Mucosa of stomach (tissue), 1 donor: ENCODE results near the gene PGA4.
"Not testable (repeated sequence)": the region's sequence is repeated elsewhere in the genome, so short reads cannot be mapped to it uniquely, and the experiment has no call there.

Experiments used
- H3K27me3 ChIP-seq: one replicate; pipeline ENCODE4 v1.7.0; 2013; ENCODE audit warnings: mild to moderate bottlenecking, low read length; ENCODE audit not compliant: control insufficient read depth, insufficient read depth
- H3K36me3 ChIP-seq: one replicate; pipeline ENCODE4 v1.7.0; 2013; ENCODE audit warnings: low read length; ENCODE audit not compliant: control insufficient read depth, insufficient read depth
- H3K4me1 ChIP-seq: one replicate; pipeline ENCODE4 v1.7.0; 2013; ENCODE audit warnings: mild to moderate bottlenecking, low read length; ENCODE audit not compliant: control insufficient read depth, insufficient read depth
- H3K4me3 ChIP-seq: one replicate; pipeline ENCODE4 v1.7.0; 2013; ENCODE audit warnings: low read length
- H3K9ac ChIP-seq: one replicate; pipeline ENCODE4 v1.7.0; 2013; ENCODE audit warnings: mild to moderate bottlenecking, low read length, moderate library complexity
- H3K9me3 ChIP-seq: one replicate; pipeline ENCODE4 v1.7.0; 2013; ENCODE audit warnings: mild to moderate bottlenecking, low read length, moderate library complexity; ENCODE audit not compliant: control insufficient read depth
- donor health status: Pancreatic carcinoma.

PGA4 gene

DNA sequence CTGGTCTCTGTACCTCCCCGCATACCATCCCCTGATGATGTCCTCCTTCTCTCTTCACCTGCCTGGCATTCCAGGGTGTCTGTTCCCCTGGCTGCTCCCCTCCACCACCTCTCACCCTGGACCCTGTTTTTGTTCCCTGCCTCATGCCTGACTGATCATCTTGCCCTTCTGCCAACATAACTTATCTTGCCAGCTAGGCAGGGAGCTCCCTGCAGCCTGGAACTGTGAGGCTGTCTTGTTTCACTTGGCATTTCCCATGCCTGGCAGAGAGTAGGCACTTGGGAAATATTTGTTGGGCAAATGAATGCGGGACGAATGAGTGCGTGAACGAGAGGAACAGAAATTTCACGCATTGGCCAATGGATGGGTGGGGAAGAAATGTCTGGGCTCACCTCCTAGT, 11.5 kb upstream of the PGA4 start:
- H3K4me1 ChIP-seq, H3K4me3 ChIP-seq, H3K9me3 ChIP-seq, H3K27me3 ChIP-seq, H3K9ac ChIP-seq, H3K36me3 ChIP-seq: not testable (repeated sequence)

DNA sequence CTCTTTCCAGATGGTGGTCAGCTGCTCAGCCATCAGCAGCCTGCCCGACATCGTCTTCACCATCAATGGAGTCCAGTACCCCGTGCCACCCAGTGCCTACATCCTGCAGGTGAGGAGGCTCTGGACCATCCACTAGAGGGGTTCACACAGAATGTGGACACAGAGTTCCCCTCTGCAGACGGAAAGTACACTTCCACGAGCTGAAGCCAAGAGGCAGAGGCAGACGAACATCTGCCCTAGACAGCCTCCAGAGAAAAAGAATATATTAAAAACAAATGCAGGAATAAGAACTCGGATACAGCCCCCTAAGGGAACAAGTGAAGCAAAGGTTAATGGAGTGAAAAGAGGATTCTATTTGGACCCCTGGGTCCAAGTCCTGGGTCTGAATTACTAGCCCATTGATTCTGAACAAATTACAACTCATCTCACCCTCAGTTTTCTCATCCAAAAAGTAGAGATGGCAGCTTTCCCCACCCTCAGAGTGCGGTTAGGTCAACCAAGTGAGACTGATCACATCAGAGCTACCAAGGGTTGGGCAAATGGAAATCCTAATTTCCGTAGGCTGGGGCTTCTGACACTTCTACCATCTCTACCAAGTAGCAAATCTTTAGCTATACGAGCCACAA, 10.7 kb upstream of the PGA4 start:
- H3K9ac ChIP-seq, H3K4me1 ChIP-seq, H3K4me3 ChIP-seq, H3K36me3 ChIP-seq, H3K27me3 ChIP-seq, H3K9me3 ChIP-seq: not testable (repeated sequence)

DNA sequence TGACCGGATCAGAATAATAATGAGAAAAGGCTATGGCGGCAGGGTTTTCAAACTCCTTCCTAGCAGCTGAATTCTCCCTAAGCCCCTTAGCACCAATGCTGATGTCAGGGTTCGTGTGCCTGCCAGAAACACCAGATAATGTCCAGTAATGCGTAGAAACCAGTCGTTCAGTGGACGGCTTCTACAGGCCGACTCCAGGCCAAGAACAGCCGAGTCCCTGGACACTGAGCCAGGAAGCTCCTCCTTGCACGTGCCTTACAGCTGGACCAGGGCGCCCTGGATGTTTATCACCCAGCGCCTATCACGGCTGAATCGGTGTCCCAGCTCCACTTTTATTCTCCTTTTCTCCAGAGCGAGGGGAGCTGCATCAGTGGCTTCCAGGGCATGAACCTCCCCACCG, 9.9 kb upstream of the PGA4 start:
- not testable (repeated sequence) for H3K4me3 ChIP-seq, H3K4me1 ChIP-seq, H3K9ac ChIP-seq, H3K27me3 ChIP-seq, H3K9me3 ChIP-seq, H3K36me3 ChIP-seq

DNA sequence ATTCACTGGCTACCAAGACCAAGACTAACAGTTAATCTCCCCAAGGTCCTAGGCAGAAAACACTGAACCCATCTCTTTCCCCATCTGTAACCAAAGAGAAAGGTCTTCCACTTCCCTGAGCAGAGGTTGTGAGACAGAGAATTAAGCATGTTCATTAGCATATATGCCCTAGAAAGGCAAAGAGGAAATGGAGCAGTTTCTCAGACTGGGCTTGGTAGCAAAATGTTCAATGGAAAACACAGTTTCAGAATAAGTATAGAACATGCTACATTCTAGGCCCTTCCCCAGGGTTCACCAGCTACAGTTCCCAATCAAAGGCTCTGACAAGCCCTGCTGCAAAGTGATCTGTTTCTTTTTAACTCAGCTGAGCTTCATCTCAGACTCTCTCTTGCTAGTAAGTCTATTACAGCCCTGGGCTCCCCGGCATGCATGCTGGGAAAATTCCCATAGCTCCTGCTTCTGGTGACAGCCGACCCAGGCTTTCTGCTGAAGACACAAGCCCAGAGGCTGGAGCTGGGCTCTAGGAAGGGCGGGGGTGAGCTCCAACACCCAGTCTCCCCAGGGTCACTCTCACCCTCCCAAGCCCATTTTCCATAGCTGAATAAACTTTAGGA, 8.3 kb upstream of the PGA4 start:
- not testable (repeated sequence) for H3K36me3 ChIP-seq, H3K9ac ChIP-seq, H3K9me3 ChIP-seq, H3K4me3 ChIP-seq, H3K27me3 ChIP-seq, H3K4me1 ChIP-seq

DNA sequence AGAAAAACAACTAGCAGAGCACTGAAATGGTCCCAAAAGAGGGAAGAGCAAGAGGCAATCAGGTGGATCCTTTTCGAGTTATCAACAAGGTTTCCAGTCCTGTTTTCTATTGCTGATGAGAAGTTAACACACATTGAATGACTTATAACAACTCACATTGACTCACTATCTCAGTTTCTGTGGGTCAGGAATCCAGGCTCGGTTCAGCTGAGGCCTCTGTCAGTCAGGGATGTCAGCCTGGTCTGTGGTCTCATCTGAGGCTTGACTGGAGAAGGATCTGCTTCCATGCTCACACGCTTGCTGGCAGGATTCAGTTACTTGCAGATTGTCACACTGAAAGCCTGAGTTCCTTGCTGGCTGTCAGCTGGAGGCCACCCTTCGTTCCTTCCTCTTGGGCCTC, 3.8 kb upstream of the PGA4 start:
- H3K27me3 ChIP-seq, H3K9me3 ChIP-seq, H3K4me3 ChIP-seq, H3K4me1 ChIP-seq, H3K9ac ChIP-seq, H3K36me3 ChIP-seq: not testable (repeated sequence)

DNA sequence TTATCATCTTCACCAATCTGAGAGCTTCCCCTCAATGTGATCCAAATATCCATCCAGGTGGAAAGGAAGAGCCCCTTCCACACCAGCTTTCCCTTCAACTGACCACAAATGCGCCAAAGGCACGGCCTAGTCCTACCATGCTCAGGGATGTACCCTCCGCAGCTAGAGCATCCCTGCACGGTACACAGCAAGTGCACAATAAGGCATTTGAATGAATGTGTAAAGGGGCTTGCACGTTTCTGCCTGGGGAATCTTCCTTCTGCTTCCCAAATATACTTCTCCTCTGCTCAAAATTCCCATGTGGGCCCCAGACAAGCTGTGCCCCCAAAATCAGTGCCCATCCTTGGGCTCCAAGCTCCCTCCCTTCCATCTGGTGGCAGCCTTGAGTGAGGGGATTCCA, 3.1 kb upstream of the PGA4 start:
- not testable (repeated sequence) for H3K36me3 ChIP-seq, H3K9ac ChIP-seq, H3K4me1 ChIP-seq, H3K27me3 ChIP-seq, H3K9me3 ChIP-seq, H3K4me3 ChIP-seq

DNA sequence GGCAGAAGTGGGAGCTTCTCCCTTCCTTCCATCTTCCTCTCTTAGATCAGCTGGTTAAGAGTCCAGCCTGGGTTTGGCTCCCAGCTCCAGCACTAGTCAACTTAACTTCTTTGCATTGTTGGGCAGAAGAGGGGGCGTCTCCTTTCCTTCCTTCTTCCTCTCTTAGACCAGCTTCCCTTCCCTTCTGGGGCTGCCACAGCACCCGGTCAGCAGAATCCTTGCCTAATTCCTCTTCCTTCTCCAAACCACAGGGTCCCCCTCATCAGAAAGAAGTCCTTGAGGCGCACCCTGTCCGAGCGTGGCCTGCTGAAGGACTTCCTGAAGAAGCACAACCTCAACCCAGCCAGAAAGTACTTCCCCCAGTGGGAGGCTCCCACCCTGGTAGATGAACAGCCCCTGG, 545 bp downstream of the PGA4 start:
- H3K9me3 ChIP-seq, H3K27me3 ChIP-seq, H3K4me3 ChIP-seq, H3K36me3 ChIP-seq, H3K4me1 ChIP-seq, H3K9ac ChIP-seq: not testable (repeated sequence)

DNA sequence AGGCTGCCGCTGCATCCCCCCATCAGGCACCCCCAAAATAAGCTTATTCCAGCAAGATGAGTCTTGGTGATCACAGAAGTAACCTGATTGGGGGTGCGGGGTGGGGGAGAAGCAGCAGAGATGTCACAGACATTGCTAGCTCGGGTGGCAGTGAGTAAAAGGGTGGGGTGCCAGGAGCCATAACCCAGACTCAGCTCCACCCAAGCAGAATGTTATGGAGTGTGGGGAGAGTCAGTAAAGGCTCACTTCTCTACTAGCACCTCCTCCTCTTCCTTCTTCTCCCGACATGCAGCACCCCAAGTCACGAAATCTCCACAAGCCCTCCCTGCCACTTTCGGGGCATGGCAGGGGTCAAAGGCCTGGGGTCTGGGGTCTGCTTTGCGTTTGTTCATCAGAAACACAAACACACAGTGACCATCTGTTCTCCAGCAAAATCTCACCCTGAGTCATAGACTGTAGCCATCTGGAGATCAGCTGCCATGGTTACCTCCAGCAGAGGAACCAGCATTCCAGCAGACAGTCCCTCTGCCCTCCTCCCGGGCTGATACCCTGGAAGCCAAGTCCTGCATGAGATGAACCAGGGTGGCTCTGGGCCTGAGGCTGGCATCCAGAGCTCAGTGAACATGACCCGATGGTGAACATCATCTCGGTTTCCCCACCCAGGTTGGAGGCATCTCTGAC, 4.5 kb downstream of the PGA4 start:
- not testable (repeated sequence) for H3K4me3 ChIP-seq, H3K9me3 ChIP-seq, H3K27me3 ChIP-seq, H3K4me1 ChIP-seq, H3K9ac ChIP-seq, H3K36me3 ChIP-seq

DNA sequence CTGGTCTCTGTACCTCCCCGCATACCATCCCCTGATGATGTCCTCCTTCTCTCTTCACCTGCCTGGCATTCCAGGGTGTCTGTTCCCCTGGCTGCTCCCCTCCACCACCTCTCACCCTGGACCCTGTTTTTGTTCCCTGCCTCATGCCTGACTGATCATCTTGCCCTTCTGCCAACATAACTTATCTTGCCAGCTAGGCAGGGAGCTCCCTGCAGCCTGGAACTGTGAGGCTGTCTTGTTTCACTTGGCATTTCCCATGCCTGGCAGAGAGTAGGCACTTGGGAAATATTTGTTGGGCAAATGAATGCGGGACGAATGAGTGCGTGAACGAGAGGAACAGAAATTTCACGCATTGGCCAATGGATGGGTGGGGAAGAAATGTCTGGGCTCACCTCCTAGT, 7.3 kb downstream of the PGA4 start:
- H3K27me3 ChIP-seq, H3K4me1 ChIP-seq, H3K9ac ChIP-seq, H3K36me3 ChIP-seq, H3K9me3 ChIP-seq, H3K4me3 ChIP-seq: not testable (repeated sequence)

DNA sequence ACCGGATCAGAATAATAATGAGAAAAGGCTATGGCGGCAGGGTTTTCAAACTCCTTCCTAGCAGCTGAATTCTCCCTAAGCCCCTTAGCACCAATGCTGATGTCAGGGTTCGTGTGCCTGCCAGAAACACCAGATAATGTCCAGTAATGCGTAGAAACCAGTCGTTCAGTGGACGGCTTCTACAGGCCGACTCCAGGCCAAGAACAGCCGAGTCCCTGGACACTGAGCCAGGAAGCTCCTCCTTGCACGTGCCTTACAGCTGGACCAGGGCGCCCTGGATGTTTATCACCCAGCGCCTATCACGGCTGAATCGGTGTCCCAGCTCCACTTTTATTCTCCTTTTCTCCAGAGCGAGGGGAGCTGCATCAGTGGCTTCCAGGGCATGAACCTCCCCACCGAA, 8.9 kb downstream of the PGA4 start:
- not testable (repeated sequence) for H3K9me3 ChIP-seq, H3K27me3 ChIP-seq, H3K4me3 ChIP-seq, H3K9ac ChIP-seq, H3K36me3 ChIP-seq, H3K4me1 ChIP-seq

DNA sequence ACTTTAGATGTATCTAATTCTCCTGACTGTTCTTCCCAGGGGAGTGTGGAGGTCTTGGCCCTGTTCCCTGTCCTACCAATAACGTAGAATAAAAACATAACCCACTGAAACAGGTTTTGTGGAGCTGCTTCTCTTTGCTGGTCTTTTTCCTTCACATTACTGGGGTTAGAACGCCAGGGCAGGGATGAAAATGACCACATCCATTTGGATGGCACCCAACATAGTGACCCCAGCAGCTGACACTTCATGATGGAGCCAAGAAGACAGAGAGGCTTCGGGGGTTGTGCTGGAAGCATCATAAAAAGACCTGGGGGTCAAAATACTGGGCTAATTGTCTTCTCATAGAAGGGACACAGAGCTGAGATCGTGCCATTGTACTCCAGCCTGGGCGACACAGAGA, 9.4 kb downstream of the PGA4 start:
- H3K36me3 ChIP-seq, H3K9me3 ChIP-seq, H3K4me1 ChIP-seq, H3K4me3 ChIP-seq, H3K9ac ChIP-seq, H3K27me3 ChIP-seq: not testable (repeated sequence)

DNA sequence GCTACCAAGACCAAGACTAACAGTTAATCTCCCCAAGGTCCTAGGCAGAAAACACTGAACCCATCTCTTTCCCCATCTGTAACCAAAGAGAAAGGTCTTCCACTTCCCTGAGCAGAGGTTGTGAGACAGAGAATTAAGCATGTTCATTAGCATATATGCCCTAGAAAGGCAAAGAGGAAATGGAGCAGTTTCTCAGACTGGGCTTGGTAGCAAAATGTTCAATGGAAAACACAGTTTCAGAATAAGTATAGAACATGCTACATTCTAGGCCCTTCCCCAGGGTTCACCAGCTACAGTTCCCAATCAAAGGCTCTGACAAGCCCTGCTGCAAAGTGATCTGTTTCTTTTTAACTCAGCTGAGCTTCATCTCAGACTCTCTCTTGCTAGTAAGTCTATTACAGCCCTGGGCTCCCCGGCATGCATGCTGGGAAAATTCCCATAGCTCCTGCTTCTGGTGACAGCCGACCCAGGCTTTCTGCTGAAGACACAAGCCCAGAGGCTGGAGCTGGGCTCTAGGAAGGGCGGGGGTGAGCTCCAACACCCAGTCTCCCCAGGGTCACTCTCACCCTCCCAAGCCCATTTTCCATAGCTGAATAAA, 10.5 kb downstream of the PGA4 start:
- H3K4me1 ChIP-seq, H3K9ac ChIP-seq, H3K9me3 ChIP-seq, H3K27me3 ChIP-seq, H3K4me3 ChIP-seq, H3K36me3 ChIP-seq: not testable (repeated sequence)
